Activated CD4-positive, alpha-beta T cell treated with anti-CD3 and anti-CD28 coated beads, Interleukin-2, Interleukin-6, amounts not matched to agents 100 ng/mL and 50 ng/mL, durations not matched to agents 16 hours and 8 hours (primary cell): ENCODE data around the gene PEX10.
A peak's percentile ranks its signal among the peaks of the same experiment; 100 is the strongest.
"Not testable (repeated sequence)": the region's sequence is repeated elsewhere in the genome, so short reads cannot be mapped to it uniquely, and the experiment has no call there.

Experiments
- DNase-seq: peaks from one replicate; pipeline ENCODE4 v3.0.0-alpha.2; 2020

The PEX10 gene

DNA sequence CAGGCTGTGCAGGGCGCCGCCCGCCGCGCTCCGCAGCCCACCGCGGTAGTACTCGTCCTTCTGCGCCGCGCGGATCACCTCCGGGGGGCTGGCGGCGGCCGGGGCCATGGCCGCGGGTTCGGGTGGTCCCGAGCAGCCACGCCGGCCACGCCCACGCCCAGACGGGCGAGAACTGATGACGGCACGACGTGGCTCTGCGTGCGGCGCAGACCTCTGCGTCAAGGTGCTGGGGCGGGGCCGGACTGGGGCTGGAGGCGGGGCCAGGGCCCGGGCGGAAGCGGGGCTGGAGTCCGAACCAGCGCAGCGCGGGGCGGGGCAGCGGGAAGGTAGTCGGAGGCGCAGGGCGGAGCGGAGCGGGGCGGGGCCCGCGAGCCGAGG lies at the start of gene PEX10:
PEX10 (minus strand) TSS at position 170 of the 378 bp plus-strand sequence; CDS start at position 108, 62 bp downstream.
- peak; percentile 99 for DNase-seq

- DNase-seq: no peak
Measured at GRCh38 chr1:2460996-2461751, 48.8 kb upstream of the PEX10 start.

DNA sequence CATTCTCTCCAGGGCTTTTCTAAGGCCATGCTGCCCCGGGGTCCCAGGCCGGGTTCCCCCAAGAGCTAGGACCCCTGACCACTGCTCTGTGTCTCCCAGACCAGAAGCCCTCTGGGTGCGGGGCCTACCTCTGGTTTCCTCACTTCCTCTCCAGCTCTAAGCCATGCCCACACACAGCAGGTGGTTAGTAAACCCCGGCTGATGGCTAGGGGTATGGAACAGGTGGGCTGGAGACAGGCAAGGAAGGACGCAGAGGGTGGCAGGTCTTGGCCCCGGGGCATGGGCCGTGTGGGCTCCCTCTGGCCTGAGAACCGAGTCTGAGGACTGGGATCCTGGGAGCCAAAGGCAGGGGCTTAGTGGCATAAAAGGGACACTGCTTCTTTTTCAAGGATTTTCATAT lies 47.8 kb upstream of the PEX10 start:
- no peak for DNase-seq

DNA sequence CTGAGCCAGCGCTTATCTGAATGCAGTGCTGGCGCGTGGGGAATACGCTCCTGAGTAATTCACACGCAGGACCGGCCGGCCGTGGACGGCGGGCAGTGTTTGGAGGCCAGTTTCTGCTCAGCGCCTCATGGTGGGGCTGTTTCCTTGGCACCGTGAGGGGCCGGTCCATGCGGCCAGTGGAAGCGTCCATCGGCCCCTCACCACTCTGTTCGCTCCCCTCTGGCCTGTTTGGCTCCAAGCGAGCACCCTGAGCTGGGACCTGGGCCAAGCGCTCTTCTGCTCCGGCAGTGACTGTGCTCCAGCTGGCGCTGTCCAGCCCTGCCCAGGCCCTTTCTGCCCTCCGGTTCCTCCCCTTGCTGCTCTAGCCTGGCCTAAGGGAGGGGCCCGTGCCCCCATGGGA lies 47.4 kb upstream of the PEX10 start:
- no peak for DNase-seq

DNA sequence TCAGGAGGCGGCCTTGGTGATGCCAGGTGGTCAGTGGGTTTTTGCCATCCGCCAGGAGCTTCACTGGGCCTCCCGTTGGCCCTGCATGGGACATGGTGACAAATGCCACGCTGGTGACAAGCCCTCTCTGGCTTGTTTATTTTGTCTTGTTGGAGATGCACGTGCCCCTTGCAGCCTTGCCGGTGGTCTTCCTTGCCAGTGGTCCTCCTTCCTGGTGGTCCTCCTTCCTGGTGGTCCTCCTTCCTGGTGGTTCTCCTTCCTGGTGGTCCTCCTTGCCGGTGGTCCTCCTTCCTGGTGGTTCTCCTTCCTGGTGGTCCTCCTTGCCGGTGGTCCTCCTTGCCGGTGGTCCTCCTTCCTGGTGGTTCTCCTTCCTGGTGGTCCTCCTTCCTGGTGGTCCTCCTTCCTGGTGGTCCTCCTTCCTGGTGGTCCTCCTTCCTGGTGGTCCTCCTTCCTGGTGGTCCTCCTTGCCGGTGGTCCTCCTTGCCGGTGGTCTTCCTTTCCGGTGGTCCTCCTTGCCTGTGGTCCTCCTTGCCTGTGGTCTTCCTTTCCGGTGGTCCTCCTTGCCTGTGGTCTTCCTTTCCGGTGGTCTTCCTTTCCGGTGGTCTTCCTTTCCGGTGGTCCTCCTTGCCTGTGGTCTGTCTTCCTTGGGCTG lies 46.9 kb upstream of the PEX10 start:
- not testable (repeated sequence) for DNase-seq

- no peak for DNase-seq
Measured at GRCh38 chr1:2458687-2459086, 46.3 kb upstream of the PEX10 start.

GRCh38 chr1:2457444-2457843 lies 45.1 kb upstream of the PEX10 start:
- no peak for DNase-seq

- no peak for DNase-seq
Measured at GRCh38 chr1:2455757-2456156, 43.4 kb upstream of the PEX10 start.

DNA sequence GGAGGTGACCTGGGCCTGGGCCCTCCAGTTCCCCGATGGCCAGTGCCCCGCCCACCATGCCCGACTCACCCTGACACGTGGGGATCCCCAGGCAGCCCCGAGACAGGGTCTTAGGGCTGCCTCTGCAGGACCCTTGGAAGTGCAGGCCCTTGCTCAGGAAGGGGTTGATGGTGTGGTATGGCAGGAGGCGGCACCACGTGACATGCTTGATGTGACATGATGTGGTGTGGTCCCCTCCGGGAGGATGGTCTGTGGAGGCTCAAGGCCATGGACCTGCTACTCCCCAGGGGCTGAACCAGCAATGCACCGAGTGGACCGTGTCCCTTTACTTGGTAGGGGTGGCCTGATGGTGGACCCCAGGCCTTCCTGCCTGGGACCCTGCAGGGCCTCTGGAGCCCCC lies 41.9 kb upstream of the PEX10 start:
- DNase-seq: no peak

GRCh38 chr1:2452932-2453315 lies 40.6 kb upstream of the PEX10 start:
- DNase-seq: no peak

DNA sequence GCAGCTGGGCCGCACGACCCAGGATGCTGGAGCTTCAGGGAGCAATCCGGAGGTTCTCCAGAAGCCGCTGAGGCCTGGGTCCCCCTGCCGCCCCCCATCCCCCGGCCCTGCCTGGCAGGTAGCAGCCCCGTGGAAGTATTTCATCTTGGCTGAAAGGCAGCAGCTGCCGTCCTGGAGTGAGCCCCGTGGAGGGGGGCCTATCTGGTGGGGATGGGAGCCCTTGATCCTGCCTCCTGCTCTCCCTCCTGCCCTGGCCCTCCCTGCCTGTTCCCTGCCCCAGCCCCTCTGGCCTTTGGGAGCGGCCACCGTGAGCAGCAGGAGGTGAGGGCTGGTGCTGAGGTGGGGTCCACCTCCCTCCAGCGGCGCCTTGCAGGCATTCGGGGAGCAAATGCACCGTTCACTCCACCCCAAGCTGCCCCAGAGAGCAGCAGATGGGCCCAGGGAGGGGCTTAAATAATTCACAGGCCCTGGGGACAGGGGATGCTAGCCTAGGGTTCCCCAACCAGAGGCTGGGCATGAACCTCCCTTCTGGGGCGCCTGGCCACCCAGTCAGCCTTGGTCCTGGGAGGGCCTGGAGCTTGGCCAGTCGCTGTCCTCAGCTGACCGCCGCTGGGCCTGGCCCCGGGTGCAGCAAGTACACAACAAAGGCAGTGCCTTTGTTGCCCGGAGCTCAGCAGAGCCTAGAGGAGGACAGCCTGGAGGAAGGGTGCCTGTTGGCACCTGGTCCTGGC lies 40.0 kb upstream of the PEX10 start:
- no peak for DNase-seq

GRCh38 chr1:2451741-2452140 lies 39.4 kb upstream of the PEX10 start:
- DNase-seq: no peak

GRCh38 chr1:2449636-2450454 lies 37.5 kb upstream of the PEX10 start:
- no peak for DNase-seq

- DNase-seq: no peak
Measured at GRCh38 chr1:2448098-2448445, 35.7 kb upstream of the PEX10 start.

GRCh38 chr1:2447276-2448097 lies 35.1 kb upstream of the PEX10 start:
- no peak for DNase-seq

DNA sequence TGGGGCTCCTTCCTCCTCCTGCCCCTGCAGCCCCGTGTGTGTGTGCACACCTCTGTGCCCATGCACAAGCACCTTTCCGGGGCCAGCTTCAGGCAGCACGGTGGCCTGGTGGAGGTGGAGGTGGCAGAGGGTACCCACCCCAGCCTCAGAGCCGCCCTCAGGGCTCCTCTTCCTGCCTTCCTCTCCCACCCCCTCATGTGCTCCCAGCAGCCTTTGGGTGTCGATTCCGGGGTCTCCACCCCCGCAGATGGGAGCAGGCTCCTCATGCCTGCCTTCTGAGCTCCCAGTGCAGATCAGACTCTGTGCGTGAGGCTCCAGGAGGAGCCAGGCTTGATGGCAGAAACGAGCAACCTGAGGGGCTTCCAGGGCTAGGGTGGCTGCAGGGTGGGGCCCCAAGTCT lies 34.5 kb upstream of the PEX10 start:
- no peak for DNase-seq

GRCh38 chr1:2446394-2446793 lies 34.0 kb upstream of the PEX10 start:
- no peak for DNase-seq

DNA sequence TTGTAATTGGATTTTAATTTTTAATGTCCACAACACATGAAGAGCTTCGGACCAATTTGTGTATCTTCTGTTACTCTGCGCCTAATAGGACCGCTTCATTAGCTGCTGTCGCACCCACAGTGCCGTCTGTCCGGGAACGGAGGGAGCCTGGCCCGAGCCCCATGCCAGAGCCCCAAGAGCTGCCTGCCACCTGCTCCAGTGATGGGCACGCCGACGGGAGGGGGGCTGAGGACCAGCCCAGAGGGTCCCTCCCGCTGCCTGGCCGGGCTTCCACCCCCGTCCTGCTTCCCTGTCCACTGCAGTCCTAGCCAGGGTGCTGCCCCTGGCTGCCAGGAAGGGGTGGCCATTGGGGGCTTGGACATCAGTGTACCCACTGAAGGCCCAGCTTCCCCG lies 33.5 kb upstream of the PEX10 start:
- no peak for DNase-seq

GRCh38 chr1:2445162-2445822 lies 32.9 kb upstream of the PEX10 start:
- DNase-seq: no peak

DNA sequence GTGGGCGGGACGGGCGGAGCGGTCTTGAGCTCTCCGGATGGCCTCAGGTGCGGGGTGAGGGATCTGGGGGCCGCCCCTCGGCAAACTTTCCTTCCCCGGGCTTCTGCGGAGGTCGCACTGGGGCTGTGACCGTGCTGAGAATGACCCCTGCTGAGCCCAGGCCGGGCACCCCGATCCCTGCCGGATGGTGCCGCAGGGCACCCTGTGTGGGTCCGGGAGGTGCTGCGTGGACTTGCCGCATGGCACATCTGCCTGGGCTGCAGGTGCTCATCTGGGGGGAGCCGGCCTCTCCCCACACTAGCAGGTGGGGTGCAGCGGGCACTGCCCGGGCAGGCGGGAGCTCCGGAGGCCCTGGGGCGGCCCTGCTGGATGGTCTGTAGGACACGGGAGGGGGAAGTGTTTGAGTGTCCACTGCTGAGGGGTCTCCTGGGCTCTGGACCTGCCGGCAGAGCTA lies 31.8 kb upstream of the PEX10 start:
- DNase-seq: no peak

DNA sequence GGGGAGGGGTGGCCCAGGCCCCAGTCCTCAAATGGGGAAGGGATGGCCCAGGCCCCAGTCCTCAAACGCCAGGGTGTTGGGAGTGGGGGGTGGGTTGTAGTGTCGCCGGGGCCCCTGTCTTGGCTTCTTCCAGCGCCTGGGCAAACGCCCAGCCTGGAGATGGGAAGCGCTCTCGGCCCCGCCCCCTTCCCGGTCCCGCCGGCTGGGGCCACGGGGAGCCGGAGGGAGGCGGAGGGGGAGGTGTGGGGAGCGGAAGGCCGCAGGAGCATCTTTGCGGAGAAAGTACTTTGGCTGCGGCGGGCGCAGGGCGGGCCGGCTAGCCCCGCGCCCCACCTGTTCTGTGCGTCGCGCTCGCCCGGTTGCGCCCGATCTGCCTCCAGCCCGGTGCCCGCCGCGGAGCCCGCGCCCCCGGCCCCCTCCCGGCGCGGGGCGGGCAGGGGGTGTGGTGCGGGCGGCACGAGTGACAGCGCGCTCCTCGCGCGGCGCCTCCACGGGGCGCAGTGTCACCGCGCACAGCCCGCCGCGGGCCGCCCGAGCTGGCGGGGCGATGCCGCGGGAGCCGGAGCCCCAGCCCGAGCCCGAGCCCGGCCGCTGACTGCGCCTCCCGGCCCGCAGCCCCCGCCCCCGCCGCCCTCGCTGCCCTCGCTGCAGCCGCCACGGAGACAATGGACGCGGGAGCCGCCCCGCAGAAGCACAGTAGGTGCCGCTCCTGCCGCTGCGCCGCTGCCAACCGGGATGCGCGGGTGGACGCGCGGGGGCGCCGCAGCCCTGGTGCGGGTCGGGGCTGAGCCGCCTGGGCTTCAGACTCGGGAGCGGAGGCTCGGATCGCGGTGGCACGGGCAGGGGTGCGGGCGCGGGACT lies 31.1 kb upstream of the PEX10 start:
- peak; percentile 30 for DNase-seq
